Measurements from ENCODE around the gene SLC6A9. TPM values are rescaled to one million over a fixed set of nuclear protein-coding genes. Genes with fewer than 3 reads are reported as not detected.

Gene SLC6A9
- total and polyA plus RNA-seq, 8 donors: 1.1 to 40.8 (median 2.3) TPM; not detected in 1

GRCh38 chr1:43980255-43981134, 50.8 kb downstream of the SLC6A9 start:
- peaks cover 45 to 58% (median 52%) of the 10 kb centered on the region in 4 donors for H3K4me1 ChIP-seq
- no peaks in the 10 kb centered on the region for H3K27me3 ChIP-seq
- H3K36me3 ChIP-seq: peaks cover 10 to 63% (median 41%) of the 10 kb centered on the region in 4 donors
- DNase-seq: no peak
- no peaks in the 10 kb centered on the region for H3K9me3 ChIP-seq
- TF ChIP-seq POLR2A (IDR thresholded peaks at IDR 0.05) (no peak), EP300 (IDR thresholded peaks at IDR 0.05) (no peak), POLR2AphosphoS5 (IDR thresholded peaks at IDR 0.05) (no peak), CTCF (IDR thresholded peaks at IDR 0.05) (no peak)
- intact Hi-C loops (cut with DNase I; ENCODE audit: low total_unique reads): no loop called here
- peak overlapping the region; percentile 20 to 83 (median 76) for H3K27ac ChIP-seq
- peak overlapping the region; percentile 70 to 94 (median 88) for H3K4me3 ChIP-seq
- WGBS, 5 donors: 45 to 65% (median 49%) methylated on average over 13 of the region's 13 CpGs

- Histone ChIP-seq H3K27ac (peak overlapping the region; percentile 41 to 83 (median 76)), H3K9me3 (no peaks in the 10 kb centered on the region), H3K36me3 (peaks cover 10 to 54% (median 33%) of the 10 kb centered on the region in 4 donors), H3K4me1 (peaks cover 46 to 61% (median 56%) of the 10 kb centered on the region in 4 donors), H3K27me3 (no peaks in the 10 kb centered on the region), H3K4me3 (peak overlapping the region; percentile 70 to 94 (median 88))
- peak; percentile 39 to 86 for DNase-seq
- intact Hi-C loops (cut with DNase I; ENCODE audit: low total_unique reads): no loop called here
- WGBS, 5 donors: 2 to 8% (median 6%) methylated on average over 14 to 45 of the region's 45 CpGs
- TF ChIP-seq POLR2A (IDR thresholded peaks at IDR 0.05) (no peak), POLR2AphosphoS5 (IDR thresholded peaks at IDR 0.05) (peak in 1 of 3 donors; percentile 15)
These were observed 51.6 kb downstream of the SLC6A9 start for GRCh38 chr1:43979528-43980254.

- Histone ChIP-seq H3K27ac (peak overlapping the region; percentile 41 to 83 (median 76)), H3K4me3 (peak overlapping the region; percentile 70 to 94 (median 88)), H3K4me1 (peaks cover 46 to 64% (median 59%) of the 10 kb centered on the region in 4 donors), H3K27me3 (no peaks in the 10 kb centered on the region), H3K36me3 (peaks cover 10 to 50% (median 28%) of the 10 kb centered on the region in 4 donors), H3K9me3 (no peaks in the 10 kb centered on the region)
- WGBS, 5 donors: 0 to 3% (median 2%) methylated on average over 3 to 39 of the region's 45 CpGs; no CpG with 5 or more reads in 1 of the 5 donors
- DNase-seq: no peak
- no peak for TF ChIP-seq EP300 (IDR thresholded peaks at IDR 0.05)
- no peak for TF ChIP-seq POLR2A (IDR thresholded peaks at IDR 0.05)
- no peak for TF ChIP-seq POLR2AphosphoS5 (IDR thresholded peaks at IDR 0.05)
- TF ChIP-seq CTCF (IDR thresholded peaks at IDR 0.05): no peak
- intact Hi-C loops (cut with DNase I; ENCODE audit: low total_unique reads): no loop called here
These were observed 52.1 kb downstream of the SLC6A9 start for GRCh38 chr1:43979261-43979527.

GRCh38 chr1:43978551-43979260, 52.6 kb downstream of the SLC6A9 start, which contains the start of gene B4GALT2:
TSS of gene B4GALT2 (plus strand) at chr1:43979210. CDS start at chr1:43981161, 1,951 bp downstream.
- Histone ChIP-seq H3K27me3 (no peaks in the 10 kb centered on the region), H3K36me3 (peaks cover 10 to 46% (median 25%) of the 10 kb centered on the region in 4 donors), H3K4me1 (peaks cover 51 to 69% (median 64%) of the 10 kb centered on the region in 4 donors), H3K9me3 (no peaks in the 10 kb centered on the region), H3K4me3 (peak within 1 kb of the TSS; percentile 70 to 94 (median 88)), H3K27ac (peak within 1 kb of the TSS; percentile 43 to 83 (median 76))
- peak; percentile 43 to 79 for DNase-seq
- TF ChIP-seq POLR2AphosphoS5 (IDR thresholded peaks at IDR 0.05) (no peak), POLR2A (IDR thresholded peaks at IDR 0.05) (no peak), EP300 (IDR thresholded peaks at IDR 0.05) (no peak), CTCF (IDR thresholded peaks at IDR 0.05) (no peak)
- 5 to 17% (median 6%) methylated on average over 17 to 54 of the region's 54 CpGs for WGBS, 5 donors
- intact Hi-C loops (cut with DNase I; ENCODE audit: low total_unique reads): no loop called here
